22Rv1 (cell line): Measurements from ENCODE around the gene MTAP.

Experiments
- H3K27ac ChIP-seq: fragments of 450-650 bp; 2 replicates; pipeline ENCODE4 v1.5.1; 2017
- CTCF ChIP-seq: fragments of 450-650 bp; IDR thresholded peaks from 2 replicates; pipeline ENCODE4 v1.5.1; 2017; ENCODE audit warnings: mild to moderate bottlenecking
- ZFX ChIP-seq: fragments of 450-650 bp; IDR thresholded peaks from 2 replicates; pipeline ENCODE4 v1.6.1; 2017; ENCODE audit warnings: antibody characterized with exemption, borderline replicate concordance

The MTAP gene

GRCh38 chr9:21766096-21766495 lies 36.3 kb upstream of the MTAP start:
- no peak overlapping the region for H3K27ac ChIP-seq
- TF ChIP-seq ZFX (no peak), CTCF (no peak)

GRCh38 chr9:21770871-21771560 lies 31.4 kb upstream of the MTAP start:
- TF ChIP-seq CTCF = no peak
- TF ChIP-seq ZFX = no peak
- no peak overlapping the region for H3K27ac ChIP-seq

- no peak overlapping the region for H3K27ac ChIP-seq
- TF ChIP-seq ZFX (no peak), CTCF (no peak)
Measured at GRCh38 chr9:21777701-21778100, 24.7 kb upstream of the MTAP start.

- TF ChIP-seq CTCF = no peak
- TF ChIP-seq ZFX = no peak
- H3K27ac ChIP-seq = no peak overlapping the region
Measured at GRCh38 chr9:21778304-21778703, 24.1 kb upstream of the MTAP start.

- no peak overlapping the region for H3K27ac ChIP-seq
- TF ChIP-seq ZFX (no peak), CTCF (no peak)
Measured at GRCh38 chr9:21779397-21779796, 23.0 kb upstream of the MTAP start.

GRCh38 chr9:21781656-21782055 lies 20.8 kb upstream of the MTAP start:
- H3K27ac ChIP-seq = no peak overlapping the region
- TF ChIP-seq CTCF (no peak), ZFX (no peak)

- no peak for TF ChIP-seq CTCF
- TF ChIP-seq ZFX = no peak
- no peak overlapping the region for H3K27ac ChIP-seq
Measured at GRCh38 chr9:21782205-21782604, 20.2 kb upstream of the MTAP start.
